GM12878 (cell line): ENCODE data around the gene JHY. TPM values are rescaled to one million over a fixed set of nuclear protein-coding genes. Genes with fewer than 3 reads are reported as not detected.

ENCODE experiments used
- BCL3 ChIP-seq: IDR thresholded peaks from 2 replicates; pipeline ENCODE4 v1.6.1; 2011; ENCODE audit warnings: borderline replicate concordance, low read depth, mild to moderate bottlenecking, moderate library complexity, low read length; ENCODE audit not compliant: insufficient read depth, poor library complexity, severe bottlenecking
- BMI1 ChIP-seq: fragments of 450-650 bp; IDR thresholded peaks from 2 replicates; pipeline ENCODE4 v1.6.1; 2016; ENCODE audit warnings: mild to moderate bottlenecking, moderate library complexity, borderline replicate concordance
- CBX5 ChIP-seq: sonication (generic); IDR thresholded peaks from 2 replicates; pipeline ENCODE4 v1.6.1; 2016; ENCODE audit warnings: low read depth, moderate library complexity, mild to moderate bottlenecking, inconsistent platforms
- CHD2 ChIP-seq: IDR thresholded peaks from 2 replicates; pipeline ENCODE4 v1.6.1; 2011; ENCODE audit warnings: low read depth, low read length, improper control_type of control experiment, borderline replicate concordance
- EGR1 ChIP-seq, 2 experiments: IDR thresholded peaks; 1 replicate in 1 of 2; 2 replicates in 1 of 2; pipeline ENCODE4 v1.6.1; 2011 to 2012; ENCODE audit warnings: low read depth in 2 of 2, low read length in 2 of 2, borderline replicate concordance in 1 of 2, mild to moderate bottlenecking in 1 of 2, moderate library complexity in 1 of 2
- ETV6 ChIP-seq, 2 experiments: fragments of 450-650 bp in 1 of 2; IDR thresholded peaks in 1 of 2; conservative IDR thresholded peaks in 1 of 2; 2 replicates each; pipeline ENCODE4 v1.6.1; 2014; ENCODE audit warnings: antibody characterized with exemption in 1 of 2, borderline replicate concordance in 1 of 2, low read depth in 1 of 2, mild to moderate bottlenecking in 1 of 2, moderate library complexity in 1 of 2
- HDAC6 ChIP-seq: fragments of 200-600 bp; sonication (generic); IDR thresholded peaks from one replicate; pipeline ENCODE4 v1.8.0; 2017; ENCODE audit warnings: antibody characterized with exemption; ENCODE audit not compliant: unreplicated experiment
- IRF3 ChIP-seq: fragments of 450-650 bp; IDR thresholded peaks from 2 replicates; pipeline ENCODE4 v1.6.1; 2014; ENCODE audit warnings: mild to moderate bottlenecking
- KAT2A ChIP-seq: conservative IDR thresholded peaks from 2 replicates; pipeline ENCODE4 v1.6.1; 2011; ENCODE audit warnings: low read depth, low read length; ENCODE audit not compliant: control insufficient read depth
- NR2F1 ChIP-seq: fragments of 450-650 bp; conservative IDR thresholded peaks from 2 replicates; pipeline ENCODE4 v1.6.1; 2017; ENCODE audit warnings: mild to moderate bottlenecking
- PAX8 ChIP-seq: fragments of 450-650 bp; IDR thresholded peaks from 2 replicates; pipeline ENCODE4 v1.6.1; 2017; ENCODE audit warnings: mild to moderate bottlenecking, moderate library complexity
- POLR2AphosphoS2 ChIP-seq: IDR thresholded peaks from 2 replicates; pipeline ENCODE4 v1.6.1; 2011; ENCODE audit warnings: low read depth, mild to moderate bottlenecking, low read length, improper control_type of control experiment, moderate library complexity
- PRDM15 ChIP-seq: fragments of 450-650 bp; formaldehyde crosslinking; IDR thresholded peaks from 2 replicates; pipeline ENCODE4 v1.4.0; 2020; ENCODE audit warnings: mild to moderate bottlenecking, moderate library complexity
- RCOR1 ChIP-seq: conservative IDR thresholded peaks from 2 replicates; pipeline ENCODE4 v1.6.1; 2012; ENCODE audit warnings: low read depth, low read length, improper control_type of control experiment
- SMARCA5 ChIP-seq: fragments of 450-650 bp; IDR thresholded peaks from 2 replicates; pipeline ENCODE4 v1.6.1; 2017; ENCODE audit warnings: mild to moderate bottlenecking
- SRF ChIP-seq, 2 experiments: IDR thresholded peaks; 2 replicates each; pipeline ENCODE4 v1.6.1; 2011; ENCODE audit warnings: low read depth in 2 of 2, low read length in 2 of 2, mild to moderate bottlenecking in 1 of 2, moderate library complexity in 1 of 2
- ZNF622 ChIP-seq: fragments of 450-650 bp; IDR thresholded peaks from 2 replicates; pipeline ENCODE4 v1.6.1; 2017; ENCODE audit warnings: mild to moderate bottlenecking, inconsistent platforms
- ZZZ3 ChIP-seq: IDR thresholded peaks from 2 replicates; pipeline ENCODE4 v1.6.1; 2011; ENCODE audit warnings: low read depth; ENCODE audit not compliant: control insufficient read depth, insufficient read length
- polyA plus RNA-seq, 11 experiments: library from polyadenylated mRNA; depleted of rRNA in 4 of 11; unstranded in 6 of 11; stranded (reverse) in 5 of 11; fragments of >200 nt; fragmentation: Nextera tagmentation in 4 of 11; fragmentation: Illumina TruSeq in 1 of 11; extraction: Ambion mirVana in 4 of 11; extraction: Trizol in 1 of 11; gene quantifications; 1 replicate in 1 of 11; 2 replicates in 10 of 11; pipeline versions ENCODE4 v1.2.1 to v1.2.3, GENCODE V29; 2011 to 2016; ENCODE audit warnings: inconsistent platforms in 2 of 11, missing spikeins in 2 of 11, low read depth in 1 of 11
- total RNA-seq, 4 experiments: library from RNA; depleted of rRNA in 3 of 4; stranded (reverse); fragments of >200 nt in 3 of 4; fragmentation: Illumina TruSeq in 1 of 4; extraction: Trizol in 1 of 4; gene quantifications; 2 replicates each; pipeline versions ENCODE4 v1.2.1 to v1.2.3, GENCODE V29; 2013 to 2021
- TF ChIP-seq, protein P1 (sequence below): fragments of 450-650 bp; IDR thresholded peaks from 2 replicates; pipeline ENCODE4 v1.6.1; 2017; ENCODE audit warnings: mild to moderate bottlenecking, moderate library complexity

Gene JHY
- total and polyA plus RNA-seq, 10 of the 15 experiments (the other 5 are each of a cell fraction or from before 2014, with no cell fraction given), result 0.90 to 7.1 (median 5.5) TPM

- TF ChIP-seq, protein P1, sequence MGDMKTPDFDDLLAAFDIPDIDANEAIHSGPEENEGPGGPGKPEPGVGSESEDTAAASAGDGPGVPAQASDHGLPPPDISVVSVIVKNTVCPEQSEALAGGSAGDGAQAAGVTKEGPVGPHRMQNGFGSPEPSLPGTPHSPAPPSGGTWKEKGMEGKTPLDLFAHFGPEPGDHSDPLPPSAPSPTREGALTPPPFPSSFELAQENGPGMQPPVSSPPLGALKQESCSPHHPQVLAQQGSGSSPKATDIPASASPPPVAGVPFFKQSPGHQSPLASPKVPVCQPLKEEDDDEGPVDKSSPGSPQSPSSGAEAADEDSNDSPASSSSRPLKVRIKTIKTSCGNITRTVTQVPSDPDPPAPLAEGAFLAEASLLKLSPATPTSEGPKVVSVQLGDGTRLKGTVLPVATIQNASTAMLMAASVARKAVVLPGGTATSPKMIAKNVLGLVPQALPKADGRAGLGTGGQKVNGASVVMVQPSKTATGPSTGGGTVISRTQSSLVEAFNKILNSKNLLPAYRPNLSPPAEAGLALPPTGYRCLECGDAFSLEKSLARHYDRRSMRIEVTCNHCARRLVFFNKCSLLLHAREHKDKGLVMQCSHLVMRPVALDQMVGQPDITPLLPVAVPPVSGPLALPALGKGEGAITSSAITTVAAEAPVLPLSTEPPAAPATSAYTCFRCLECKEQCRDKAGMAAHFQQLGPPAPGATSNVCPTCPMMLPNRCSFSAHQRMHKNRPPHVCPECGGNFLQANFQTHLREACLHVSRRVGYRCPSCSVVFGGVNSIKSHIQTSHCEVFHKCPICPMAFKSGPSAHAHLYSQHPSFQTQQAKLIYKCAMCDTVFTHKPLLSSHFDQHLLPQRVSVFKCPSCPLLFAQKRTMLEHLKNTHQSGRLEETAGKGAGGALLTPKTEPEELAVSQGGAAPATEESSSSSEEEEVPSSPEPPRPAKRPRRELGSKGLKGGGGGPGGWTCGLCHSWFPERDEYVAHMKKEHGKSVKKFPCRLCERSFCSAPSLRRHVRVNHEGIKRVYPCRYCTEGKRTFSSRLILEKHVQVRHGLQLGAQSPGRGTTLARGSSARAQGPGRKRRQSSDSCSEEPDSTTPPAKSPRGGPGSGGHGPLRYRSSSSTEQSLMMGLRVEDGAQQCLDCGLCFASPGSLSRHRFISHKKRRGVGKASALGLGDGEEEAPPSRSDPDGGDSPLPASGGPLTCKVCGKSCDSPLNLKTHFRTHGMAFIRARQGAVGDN, result peak; percentile 70; the same call in 1 of the 2 replicates
- TF ChIP-seq BCL3, result no peak
- 0 out of 2 replicates have a peak, but pooled peaks have one; percentile 34 for TF ChIP-seq POLR2AphosphoS2
- no peak for TF ChIP-seq ZNF622
- no peak for TF ChIP-seq PAX8
- no peak for TF ChIP-seq NR2F1
- TF ChIP-seq IRF3, result no peak
- TF ChIP-seq EGR1 (IDR thresholded peaks at IDR 0.05; ENCODE audit: borderline replicate concordance in 1 of 2, low read depth in 2 of 2, low read length in 2 of 2), result no peak
- TF ChIP-seq ZZZ3, result no peak
- no peak for TF ChIP-seq KAT2A
- no peak for TF ChIP-seq HDAC6
- TF ChIP-seq CHD2, result no peak
- TF ChIP-seq CBX5, result no peak
- TF ChIP-seq RCOR1, result no peak
- TF ChIP-seq ETV6 (conservative IDR thresholded peaks at IDR 0.05 in 1 of 2, IDR thresholded peaks at IDR 0.05 in 1 of 2; ENCODE audit: borderline replicate concordance in 1 of 2, low read depth in 1 of 2), result no peak
- no peak for TF ChIP-seq BMI1
- TF ChIP-seq SRF (IDR thresholded peaks at IDR 0.05; ENCODE audit: low read depth in 2 of 2, low read length in 2 of 2), result no peak
- TF ChIP-seq PRDM15 (CRISPR knock-in tag), result no peak
- TF ChIP-seq SMARCA5, result no peak
Observed at GRCh38 chr11:122882857-122883645, 492 bp downstream of the JHY start (continued).
